GM12878 (cell line): Measurements from ENCODE around the gene ATP5ME.

Experiments used
- BHLHE40 ChIP-seq, 2 experiments: fragments of 450-650 bp in 1 of 2; IDR thresholded peaks; 2 replicates each; pipeline ENCODE4 v1.6.1; 2011 to 2017; ENCODE audit warnings: low read depth in 2 of 2, borderline replicate concordance in 1 of 2, improper control_type of control experiment in 1 of 2, low read length in 1 of 2, mild to moderate bottlenecking in 1 of 2
- CTCF ChIP-seq, 3 experiments: IDR thresholded peaks in 2 of 3; conservative IDR thresholded peaks in 1 of 3; 2 replicates each; pipeline ENCODE4 v1.5.1; 2011; ENCODE audit warnings: low read depth in 3 of 3, low read length in 3 of 3, mild to moderate bottlenecking in 3 of 3, control low read depth in 2 of 3, moderate library complexity in 2 of 3, inconsistent platforms in 1 of 3, mixed read lengths in 1 of 3; ENCODE audit not compliant: control insufficient read depth in 2 of 3, insufficient read depth in 1 of 3; ENCODE audit errors: extremely low read depth in 1 of 3
- EP300 ChIP-seq, 2 experiments: fragments of 150-350 bp in 1 of 2; IDR thresholded peaks; 2 replicates each; pipeline ENCODE4 v1.6.1; 2011 to 2012; ENCODE audit warnings: low read depth in 2 of 2, low read length in 2 of 2, borderline replicate concordance in 1 of 2, improper control_type of control experiment in 1 of 2, inconsistent platforms in 1 of 2; ENCODE audit not compliant: control insufficient read depth in 1 of 2
- FOS ChIP-seq: IDR thresholded peaks from 3 replicates; pipeline ENCODE4 v1.6.1; 2011; ENCODE audit warnings: borderline replicate concordance; ENCODE audit not compliant: insufficient read length; ENCODE audit errors: extremely low read depth
- IRF3 ChIP-seq: fragments of 450-650 bp; IDR thresholded peaks from 2 replicates; pipeline ENCODE4 v1.6.1; 2014; ENCODE audit warnings: mild to moderate bottlenecking
- LARP7 ChIP-seq: fragments of 450-650 bp; IDR thresholded peaks from 2 replicates; pipeline ENCODE4 v1.6.1; 2017; ENCODE audit warnings: mild to moderate bottlenecking
- NFIC ChIP-seq: IDR thresholded peaks from 2 replicates; pipeline ENCODE4 v1.6.1; 2012; ENCODE audit warnings: low read depth, mild to moderate bottlenecking, inconsistent platforms, low read length, moderate library complexity
- POLR2AphosphoS2 ChIP-seq: IDR thresholded peaks from 2 replicates; pipeline ENCODE4 v1.6.1; 2011; ENCODE audit warnings: low read depth, mild to moderate bottlenecking, low read length, improper control_type of control experiment, moderate library complexity
- SMC3 ChIP-seq: IDR thresholded peaks from 2 replicates; pipeline ENCODE4 v1.6.1; 2011; ENCODE audit warnings: low read length, improper control_type of control experiment, borderline replicate concordance
- SREBF1 ChIP-seq: IDR thresholded peaks from 2 replicates; pipeline ENCODE4 v1.6.1; 2012; ENCODE audit warnings: mild to moderate bottlenecking, low read length
- ZNF274 ChIP-seq: IDR thresholded peaks from one replicate; pipeline ENCODE4 v1.8.0; 2011; ENCODE audit not compliant: insufficient read length, insufficient read depth

- no peak for TF ChIP-seq LARP7
- TF ChIP-seq POLR2AphosphoS2 = no peak
- TF ChIP-seq IRF3 = no peak
- no peak for TF ChIP-seq EP300 (IDR thresholded peaks at IDR 0.05; ENCODE audit: borderline replicate concordance in 1 of 2, control insufficient read depth in 1 of 2, low read depth in 2 of 2, low read length in 2 of 2)
- no peak for TF ChIP-seq CTCF (IDR thresholded peaks at IDR 0.05 in 2 of 3, conservative IDR thresholded peaks at IDR 0.05 in 1 of 3; ENCODE audit: control insufficient read depth in 2 of 3, extremely low read depth in 1 of 3, insufficient read depth in 1 of 3, low read depth in 3 of 3, low read length in 3 of 3)
- no peak for TF ChIP-seq SMC3
- TF ChIP-seq ZNF274 = no peak
- no peak for TF ChIP-seq BHLHE40 (IDR thresholded peaks at IDR 0.05; ENCODE audit: borderline replicate concordance in 1 of 2, low read depth in 2 of 2, low read length in 1 of 2)
- TF ChIP-seq FOS = no peak
- no peak for TF ChIP-seq NFIC
- no peak for TF ChIP-seq SREBF1
Measured at GRCh38 chr4:628821-629635, 45.0 kb downstream of the ATP5ME start.
